Transverse colon (tissue), 4 donors: ENCODE measurements around the gene GRAMD1B. TPM values are rescaled to one million over a fixed set of nuclear protein-coding genes. Genes with fewer than 3 reads are reported as not detected.

Experiments used
- DNase-seq: peaks from one replicate; pipeline ENCODE4 v3.0.0-alpha.2; 2019
- H3K27ac ChIP-seq, 4 donors: fragments of 200-600 bp; sonication (generic); 2 replicates each; pipeline ENCODE4 v1.5.1; 2016 to 2018; ENCODE audit warnings: inconsistent platforms in 4 of 4
- H3K27me3 ChIP-seq: fragments of 200-600 bp; sonication (generic); 2 replicates; pipeline ENCODE4 v1.5.1; 2017; ENCODE audit warnings: inconsistent platforms
- H3K36me3 ChIP-seq, 4 donors: fragments of 200-600 bp; sonication (generic); 2 replicates each; pipeline ENCODE4 v1.5.1; 2017 to 2019; ENCODE audit warnings: inconsistent platforms in 4 of 4
- H3K4me1 ChIP-seq, 4 donors: fragments of 200-600 bp; sonication (generic); 2 replicates each; pipeline ENCODE4 v1.5.1; 2017 to 2020; ENCODE audit warnings: inconsistent platforms in 4 of 4
- H3K4me3 ChIP-seq, 4 donors: fragments of 200-600 bp; sonication (generic); 1 replicate in 1 of 4; 2 replicates in 3 of 4; pipeline versions ENCODE4 v1.5.1 to v1.6.1; 2017 to 2019; ENCODE audit warnings: inconsistent platforms in 4 of 4
- H3K9me3 ChIP-seq, 2 donors: fragments of 200-600 bp; sonication (generic); 2 replicates each; pipeline ENCODE4 v1.5.1; 2017 to 2019; ENCODE audit warnings: inconsistent platforms in 2 of 2
- EP300 ChIP-seq: sonication (generic); formaldehyde crosslinking; IDR thresholded peaks from one replicate; pipeline ENCODE4 v1.6.1; 2017; ENCODE audit warnings: antibody characterized with exemption, low read depth
- POLR2A ChIP-seq: fragments of 450-650 bp; IDR thresholded peaks from one replicate; pipeline ENCODE4 v1.6.1; 2016; ENCODE audit warnings: antibody characterized with exemption, mild to moderate bottlenecking, moderate library complexity
- POLR2AphosphoS5 ChIP-seq, 3 donors: sonication (generic); formaldehyde crosslinking; IDR thresholded peaks; one replicate each; pipeline ENCODE4 v1.6.1; 2016; ENCODE audit warnings: antibody characterized with exemption in 3 of 3
- WGBS, 2 donors: methylation state at CpG; one replicate each; pipeline ENCODE4 v1.1.5; 2018; ENCODE audit warnings: low coverage in 1 of 2; 5-methylcytosine and 5-hydroxymethylcytosine counted together
- in situ Hi-C, 4 donors: fragments of 200-750 bp; cut with MboI; loops; one replicate each; pipeline versions ENCODE4 v1.15.0 to v1.15.1; 2017; ENCODE audit warnings: low sequenced_read_pairs in 3 of 4, low pct_ligation_motif_present in 1 of 4, low pct_unique_long_range_greater_than_20kb in 1 of 4
- intact Hi-C: fragments of 100-400 bp; cut with DNase I; formaldehyde crosslinking; loops from one replicate; pipeline ENCODE4 v1.15.1; 2023; ENCODE audit warnings: low total_unique reads
- total RNA-seq, 4 donors: library from RNA; depleted of rRNA; stranded (reverse); fragments of >200 nt; gene quantifications; one replicate each; pipeline ENCODE4 v1.1.0, GENCODE V29; 2016
- TF ChIP-seq, protein P1 (sequence below), 5 experiments: fragments of 200-600 bp in 3 of 5; fragments of 450-650 bp in 2 of 5; sonication (generic) in 3 of 5; IDR thresholded peaks; 1 replicate in 2 of 5; 2 replicates in 3 of 5; pipeline ENCODE4 v1.5.1; 2016 to 2017; ENCODE audit warnings: antibody characterized with exemption in 5 of 5, inconsistent platforms in 3 of 5, mild to moderate bottlenecking in 2 of 5, moderate library complexity in 1 of 5

Gene GRAMD1B
- total RNA-seq, 4 donors from 2014 or later: 4.3 to 58.4 (median 9.9) TPM

DNA sequence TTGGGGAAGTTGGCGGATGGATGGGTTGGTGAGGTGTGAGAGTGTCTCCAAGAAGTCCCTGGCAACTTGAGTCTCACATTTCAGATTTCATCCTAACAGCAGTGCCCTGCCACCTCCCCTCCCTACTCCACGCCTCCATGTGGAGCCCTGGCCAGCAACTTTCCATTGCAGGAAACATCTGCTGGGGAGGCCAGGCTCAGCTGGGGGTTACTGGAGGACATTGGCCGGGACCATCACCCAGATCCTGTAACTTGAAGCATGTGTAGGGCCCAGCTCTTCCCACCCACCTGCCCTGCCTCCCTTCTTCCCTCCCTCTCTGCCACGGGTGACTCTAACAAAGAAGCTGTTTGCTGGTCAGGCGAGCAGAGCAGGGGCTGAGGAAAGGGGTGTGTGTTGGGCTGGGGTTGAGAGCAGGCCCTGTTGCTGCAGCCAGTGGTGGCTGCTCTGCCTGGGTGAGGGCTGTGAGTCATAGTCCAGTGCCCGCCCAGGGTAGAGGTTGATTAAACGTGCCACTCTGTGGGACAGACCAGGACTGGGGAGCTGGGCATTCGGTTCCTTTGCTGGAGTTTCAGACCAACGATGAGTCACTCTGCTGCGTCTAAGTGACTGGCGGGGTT is 160.3 kb downstream of the GRAMD1B start:
- Histone ChIP-seq H3K27me3 (no peaks in the 10 kb centered on the region), H3K9me3 (no peaks in the 10 kb centered on the region), H3K4me1 (peaks cover 0 to 34% (median 25%) of the 10 kb centered on the region in 4 donors), H3K4me3 (no peak overlapping the region), H3K27ac (peak overlapping the region in 1 of 4 donors; percentile 5), H3K36me3 (no peaks in the 10 kb centered on the region)
- intact Hi-C loops (no loop called here), in situ Hi-C loops (no loop called here)
- TF ChIP-seq EP300: no peak
- no peak for TF ChIP-seq POLR2AphosphoS5 (IDR thresholded peaks at IDR 0.05)
- no peak for TF ChIP-seq POLR2A
- TF ChIP-seq, protein P1, sequence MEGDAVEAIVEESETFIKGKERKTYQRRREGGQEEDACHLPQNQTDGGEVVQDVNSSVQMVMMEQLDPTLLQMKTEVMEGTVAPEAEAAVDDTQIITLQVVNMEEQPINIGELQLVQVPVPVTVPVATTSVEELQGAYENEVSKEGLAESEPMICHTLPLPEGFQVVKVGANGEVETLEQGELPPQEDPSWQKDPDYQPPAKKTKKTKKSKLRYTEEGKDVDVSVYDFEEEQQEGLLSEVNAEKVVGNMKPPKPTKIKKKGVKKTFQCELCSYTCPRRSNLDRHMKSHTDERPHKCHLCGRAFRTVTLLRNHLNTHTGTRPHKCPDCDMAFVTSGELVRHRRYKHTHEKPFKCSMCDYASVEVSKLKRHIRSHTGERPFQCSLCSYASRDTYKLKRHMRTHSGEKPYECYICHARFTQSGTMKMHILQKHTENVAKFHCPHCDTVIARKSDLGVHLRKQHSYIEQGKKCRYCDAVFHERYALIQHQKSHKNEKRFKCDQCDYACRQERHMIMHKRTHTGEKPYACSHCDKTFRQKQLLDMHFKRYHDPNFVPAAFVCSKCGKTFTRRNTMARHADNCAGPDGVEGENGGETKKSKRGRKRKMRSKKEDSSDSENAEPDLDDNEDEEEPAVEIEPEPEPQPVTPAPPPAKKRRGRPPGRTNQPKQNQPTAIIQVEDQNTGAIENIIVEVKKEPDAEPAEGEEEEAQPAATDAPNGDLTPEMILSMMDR (IDR thresholded peaks at IDR 0.05): no peak
- WGBS, 2 donors: 49% methylated on average over 11 of the region's 11 CpGs; no CpG with 5 or more reads in 1 of the 2 donors
- peak; percentile 66 for DNase-seq

DNA sequence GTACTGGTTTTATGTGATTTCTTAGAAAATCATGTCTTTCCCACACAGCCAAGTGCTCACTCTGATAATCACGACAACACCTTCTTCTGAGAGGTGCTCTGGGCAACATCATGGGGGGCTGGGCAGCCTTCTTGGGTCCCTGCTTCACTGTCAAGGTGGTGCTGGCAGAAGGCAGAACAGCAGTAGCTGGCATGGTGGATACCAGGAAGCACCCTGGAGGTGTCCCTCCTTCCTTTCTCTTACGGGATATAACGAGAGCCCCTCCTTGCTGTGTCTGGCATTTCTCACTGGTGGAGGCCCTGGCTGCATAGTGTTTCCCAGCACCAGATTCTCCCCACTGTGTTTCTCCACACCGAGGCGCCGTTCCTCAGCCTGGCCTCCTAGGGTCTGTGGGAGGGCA is 163.5 kb downstream of the GRAMD1B start:
- intact Hi-C loops: no loop called here

DNA sequence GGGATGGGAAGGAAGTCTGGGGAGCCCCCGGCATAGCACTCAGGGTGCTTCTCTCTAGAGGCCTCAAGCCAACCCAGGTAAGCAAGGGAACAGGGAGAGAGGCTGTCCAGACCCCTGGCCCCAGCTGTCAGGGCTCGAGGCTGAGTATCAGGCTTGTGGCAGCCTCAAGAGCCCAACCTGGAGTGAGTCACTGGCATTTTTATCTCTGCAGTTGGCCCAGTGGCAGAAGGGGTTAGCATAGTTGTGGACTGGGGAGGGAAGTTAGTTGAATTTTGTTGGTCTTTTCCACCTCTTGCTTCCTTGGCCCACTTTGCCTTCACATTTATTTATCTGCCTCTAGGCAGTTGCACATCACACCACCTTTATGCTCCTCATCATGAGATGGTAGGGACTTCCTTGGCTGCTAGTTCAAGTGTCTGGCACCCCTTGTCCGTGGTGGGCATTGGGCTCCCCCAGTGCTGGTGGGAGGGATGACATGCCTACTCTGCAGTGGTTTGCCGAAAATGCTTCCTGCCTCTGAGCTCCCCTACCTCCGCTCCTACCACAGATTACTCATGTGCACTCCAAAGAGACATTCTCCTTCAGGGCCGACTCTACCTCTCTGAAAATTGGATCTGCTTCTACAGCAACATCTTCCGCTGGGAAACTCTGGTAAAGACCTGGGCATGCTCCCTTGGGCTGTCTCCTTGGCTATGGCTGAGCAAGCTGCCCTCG is 164.3 kb downstream of the GRAMD1B start:
- H3K4me3 ChIP-seq: no peak overlapping the region
- H3K27ac ChIP-seq: no peak overlapping the region
- intact Hi-C loops (no loop called here), in situ Hi-C loops (no loop called here)
- no peaks in the 10 kb centered on the region for H3K27me3 ChIP-seq
- 94 to 95% methylated on average over 2 to 8 of the region's 8 CpGs for WGBS, 2 donors
- H3K9me3 ChIP-seq: no peaks in the 10 kb centered on the region
- TF ChIP-seq POLR2A (no peak), POLR2AphosphoS5 (IDR thresholded peaks at IDR 0.05) (no peak), EP300 (no peak)
- TF ChIP-seq, protein P1 (IDR thresholded peaks at IDR 0.05): no peak
- H3K36me3 ChIP-seq: no peaks in the 10 kb centered on the region
- peaks cover 0 to 15% (median 13%) of the 10 kb centered on the region in 4 donors for H3K4me1 ChIP-seq
- DNase-seq: no peak

More for the DNA sequence above, 163.5 kb downstream of the GRAMD1B start:
- no peaks in the 10 kb centered on the region for H3K36me3 ChIP-seq
- no peak overlapping the region for H3K4me3 ChIP-seq
- TF ChIP-seq POLR2AphosphoS5 (IDR thresholded peaks at IDR 0.05) (no peak), EP300 (no peak)
- TF ChIP-seq, protein P1 (IDR thresholded peaks at IDR 0.05): no peak
- no peaks in the 10 kb centered on the region for H3K27me3 ChIP-seq
- WGBS, 2 donors: 79 to 90% methylated on average over 3 to 6 of the region's 6 CpGs
- H3K27ac ChIP-seq: no peak overlapping the region
- no peaks in the 10 kb centered on the region for H3K9me3 ChIP-seq
- H3K4me1 ChIP-seq: peaks cover 0 to 16% (median 13%) of the 10 kb centered on the region in 4 donors
- in situ Hi-C loops: no loop called here
- DNase-seq: no peak

DNA sequence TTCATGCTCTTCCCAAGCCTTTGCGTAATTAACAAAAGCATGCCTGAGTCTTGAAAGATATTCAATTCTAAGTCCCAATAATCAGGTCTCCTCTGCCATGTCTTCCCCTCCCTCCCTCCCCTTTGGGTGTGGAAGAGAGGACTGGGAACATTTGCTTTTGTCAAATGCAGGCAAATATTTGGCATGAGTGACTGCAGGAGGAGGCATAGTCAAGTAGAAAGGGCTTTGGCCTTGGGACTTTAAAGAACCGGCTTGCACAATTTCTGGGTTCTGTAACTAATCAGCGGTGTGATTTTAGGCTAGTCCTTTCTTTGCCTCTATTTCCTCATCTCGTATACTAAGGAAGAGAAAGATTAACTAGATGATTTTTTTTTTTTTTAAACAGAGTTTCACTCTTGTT is 164.9 kb downstream of the GRAMD1B start:
- H3K36me3 ChIP-seq: no peaks in the 10 kb centered on the region
- WGBS, 2 donors: 95 to 100% methylated on average over 2 to 4 of the region's 4 CpGs
- H3K4me3 ChIP-seq: no peak overlapping the region
- no peak overlapping the region for H3K27ac ChIP-seq
- in situ Hi-C loops: no loop called here
- TF ChIP-seq POLR2AphosphoS5 (IDR thresholded peaks at IDR 0.05) (no peak), POLR2A (no peak), EP300 (no peak)
- TF ChIP-seq, protein P1 (IDR thresholded peaks at IDR 0.05): no peak
- DNase-seq: no peak
- intact Hi-C loops: no loop called here
- peaks cover 0 to 12% (median 12%) of the 10 kb centered on the region in 4 donors for H3K4me1 ChIP-seq
- no peaks in the 10 kb centered on the region for H3K27me3 ChIP-seq
- no peaks in the 10 kb centered on the region for H3K9me3 ChIP-seq
